C4-2B (cell line): ENCODE measurements around the gene GPBP1L1.
A peak's percentile ranks its signal among the peaks of the same experiment; 100 is the strongest.

ENCODE experiments used
- H3K27ac ChIP-seq: fragments of 450-650 bp; 2 replicates; pipeline ENCODE4 v1.5.1; 2017
- ZFX ChIP-seq: fragments of 450-650 bp; IDR thresholded peaks from 2 replicates; pipeline ENCODE4 v1.6.1; 2017
- TF ChIP-seq, protein P1 (sequence below): fragments of 450-650 bp; conservative IDR thresholded peaks from 2 replicates; pipeline ENCODE4 v1.5.1; 2017; ENCODE audit warnings: mild to moderate bottlenecking

Gene GPBP1L1

DNA sequence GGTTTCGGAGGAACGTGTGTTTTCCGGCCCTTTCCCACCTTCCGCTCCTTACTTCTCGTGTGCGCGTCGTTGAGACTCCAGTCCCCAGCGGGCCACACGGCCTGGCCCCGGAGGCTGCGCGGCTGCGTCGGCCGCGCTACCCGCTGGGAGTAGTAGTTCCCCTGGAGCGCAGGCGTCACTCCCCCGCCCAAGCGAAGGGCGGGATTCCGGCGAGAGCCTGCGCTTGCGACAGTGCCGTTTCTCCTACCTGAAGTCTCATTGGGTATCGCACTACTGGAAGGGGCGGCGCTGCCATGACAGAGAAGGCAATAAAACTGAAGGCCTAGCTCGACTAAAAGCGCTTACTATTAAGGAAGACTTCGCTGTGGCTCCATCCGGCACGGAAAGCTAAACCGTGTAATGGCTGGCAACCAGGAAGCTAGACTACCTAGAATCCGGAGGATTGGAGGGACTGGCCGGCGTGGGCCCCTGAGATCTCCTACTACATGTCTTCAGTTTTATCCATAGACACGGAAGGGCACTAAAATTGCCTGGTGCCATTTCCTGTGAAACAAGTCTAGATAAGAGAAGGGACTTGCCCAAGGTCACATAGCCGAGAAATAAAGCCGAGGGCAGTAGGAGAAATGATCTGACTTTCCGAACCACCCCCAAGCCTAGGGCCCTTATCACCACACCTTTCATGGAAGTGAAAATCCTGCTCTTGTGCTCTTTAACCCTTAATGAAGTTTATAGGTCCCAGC lies 851 bp upstream of the GPBP1L1 start:
- TF ChIP-seq, protein P1, sequence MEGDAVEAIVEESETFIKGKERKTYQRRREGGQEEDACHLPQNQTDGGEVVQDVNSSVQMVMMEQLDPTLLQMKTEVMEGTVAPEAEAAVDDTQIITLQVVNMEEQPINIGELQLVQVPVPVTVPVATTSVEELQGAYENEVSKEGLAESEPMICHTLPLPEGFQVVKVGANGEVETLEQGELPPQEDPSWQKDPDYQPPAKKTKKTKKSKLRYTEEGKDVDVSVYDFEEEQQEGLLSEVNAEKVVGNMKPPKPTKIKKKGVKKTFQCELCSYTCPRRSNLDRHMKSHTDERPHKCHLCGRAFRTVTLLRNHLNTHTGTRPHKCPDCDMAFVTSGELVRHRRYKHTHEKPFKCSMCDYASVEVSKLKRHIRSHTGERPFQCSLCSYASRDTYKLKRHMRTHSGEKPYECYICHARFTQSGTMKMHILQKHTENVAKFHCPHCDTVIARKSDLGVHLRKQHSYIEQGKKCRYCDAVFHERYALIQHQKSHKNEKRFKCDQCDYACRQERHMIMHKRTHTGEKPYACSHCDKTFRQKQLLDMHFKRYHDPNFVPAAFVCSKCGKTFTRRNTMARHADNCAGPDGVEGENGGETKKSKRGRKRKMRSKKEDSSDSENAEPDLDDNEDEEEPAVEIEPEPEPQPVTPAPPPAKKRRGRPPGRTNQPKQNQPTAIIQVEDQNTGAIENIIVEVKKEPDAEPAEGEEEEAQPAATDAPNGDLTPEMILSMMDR: no peak
- peak; percentile 73 for TF ChIP-seq ZFX
- H3K27ac ChIP-seq: peak overlapping the region; percentile 95

DNA sequence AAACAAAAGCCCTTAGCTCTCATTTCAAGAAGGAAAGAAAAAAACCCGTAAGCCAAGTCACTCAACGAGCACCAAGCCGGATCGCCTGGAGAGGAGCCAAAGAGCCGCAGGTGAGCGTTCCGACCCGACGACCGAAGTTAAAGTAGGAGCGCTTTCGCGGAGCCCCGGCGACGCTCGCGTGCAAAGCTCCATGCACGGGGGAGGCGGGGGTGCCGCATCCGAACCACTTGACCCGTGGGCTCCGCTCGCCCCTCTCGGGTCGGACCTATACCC lies 382 bp downstream of the GPBP1L1 start:
- TF ChIP-seq ZFX: no peak
- TF ChIP-seq, protein P1: no peak
- peak overlapping the region; percentile 95 for H3K27ac ChIP-seq

DNA sequence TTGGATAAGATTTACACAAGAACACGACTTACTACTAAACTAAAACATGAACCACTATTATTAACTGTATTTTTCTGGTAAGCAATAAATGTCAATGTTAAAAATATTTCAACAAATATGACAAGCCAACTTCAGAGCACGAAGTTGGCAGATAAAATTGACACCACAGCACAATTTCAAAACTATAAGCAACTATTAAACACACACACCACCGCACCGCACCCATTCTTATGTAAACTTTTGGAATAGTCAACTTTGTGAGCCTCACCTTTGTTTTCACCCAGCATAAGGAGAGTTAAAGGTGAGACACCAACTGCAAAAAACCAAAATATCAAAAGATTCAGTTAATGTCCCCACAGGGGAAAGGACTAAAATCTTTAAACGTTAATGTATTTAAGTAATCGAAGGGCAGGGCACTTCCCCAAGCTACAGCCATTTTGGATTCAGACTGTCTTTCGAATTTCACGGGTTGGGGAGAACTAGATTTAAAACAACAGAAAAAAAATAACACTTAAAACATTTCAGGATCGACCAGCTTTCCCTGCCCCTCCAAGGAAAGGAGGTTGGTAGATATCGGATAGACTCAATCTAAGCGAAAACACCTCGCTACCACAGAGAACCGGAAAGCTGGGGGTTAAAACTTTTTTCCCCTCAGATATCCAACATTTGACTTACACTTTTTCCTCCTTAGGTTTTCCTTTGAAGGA lies 872 bp downstream of the GPBP1L1 start:
- H3K27ac ChIP-seq: peak overlapping the region; percentile 95
- TF ChIP-seq, protein P1: no peak
- TF ChIP-seq ZFX: no peak

- TF ChIP-seq ZFX: no peak
- TF ChIP-seq, protein P1: no peak
- no peak overlapping the region for H3K27ac ChIP-seq
Measured at GRCh38 chr1:45684402-45684801, 1.9 kb downstream of the GPBP1L1 start.

- no peak overlapping the region; the same call in 1 of the 2 replicates for H3K27ac ChIP-seq
- TF ChIP-seq, protein P1: no peak
- no peak for TF ChIP-seq ZFX
Measured at GRCh38 chr1:45682942-45683341, 3.4 kb downstream of the GPBP1L1 start.

DNA sequence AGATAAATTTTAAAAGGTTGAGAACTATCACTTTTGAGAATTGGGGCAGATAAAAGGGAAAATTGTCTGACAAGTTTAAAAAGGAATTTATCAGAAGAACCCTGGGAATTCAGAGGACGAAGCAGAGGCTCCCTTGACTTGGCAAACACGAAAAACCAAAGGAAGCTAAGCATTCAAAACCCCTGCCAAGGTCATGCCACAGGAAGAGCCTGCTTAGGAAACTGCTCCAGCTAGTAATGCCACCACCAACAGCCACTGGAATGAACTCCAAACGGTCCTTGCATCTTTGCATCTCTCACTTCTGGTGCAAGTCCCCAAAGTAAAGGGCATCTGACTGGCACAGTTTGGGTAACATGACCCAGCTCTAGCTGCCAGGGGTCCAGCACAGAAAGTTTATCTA lies 7.2 kb downstream of the GPBP1L1 start:
- no peak for TF ChIP-seq ZFX
- TF ChIP-seq, protein P1: no peak
- H3K27ac ChIP-seq: peak overlapping the region; percentile 47

- TF ChIP-seq, protein P1: no peak
- no peak overlapping the region for H3K27ac ChIP-seq
Measured at GRCh38 chr1:45678489-45678888, 7.8 kb downstream of the GPBP1L1 start.
